GM19324 (cell line): Measurements from ENCODE around the gene SLC25A26.
"Not testable (repeated sequence)": the region's sequence is repeated elsewhere in the genome, so short reads cannot be mapped to it uniquely, and the experiment has no call there.

Source experiments
- ATAC-seq: cut with Tn5 transposase; IDR thresholded peaks from one replicate; pipeline ENCODE4 v1.9.1; 2021; ENCODE audit warnings: mild to moderate bottlenecking, moderate library complexity; ENCODE audit not compliant: unreplicated experiment, low FRiP score

SLC25A26 gene

DNA sequence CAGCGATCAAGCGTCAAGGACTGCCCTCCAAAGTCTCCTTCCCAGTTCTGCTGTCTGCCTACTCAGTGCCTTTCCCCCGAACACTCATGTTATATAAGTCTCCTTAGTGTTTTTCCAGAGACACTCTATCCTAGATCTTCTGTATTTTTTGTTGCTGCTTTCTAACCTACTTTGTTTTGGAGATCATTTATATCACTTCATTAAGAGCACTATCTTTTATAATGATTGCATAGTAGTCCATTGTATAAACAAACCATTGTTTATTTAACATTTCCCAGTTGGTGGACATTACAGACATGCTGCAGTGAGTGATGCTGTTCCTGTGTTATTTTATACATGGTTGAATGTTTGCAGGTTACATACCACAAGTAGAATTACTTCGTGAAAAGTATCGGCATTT is 47.1 kb downstream of the SLC25A26 start:
- no peak for ATAC-seq

DNA sequence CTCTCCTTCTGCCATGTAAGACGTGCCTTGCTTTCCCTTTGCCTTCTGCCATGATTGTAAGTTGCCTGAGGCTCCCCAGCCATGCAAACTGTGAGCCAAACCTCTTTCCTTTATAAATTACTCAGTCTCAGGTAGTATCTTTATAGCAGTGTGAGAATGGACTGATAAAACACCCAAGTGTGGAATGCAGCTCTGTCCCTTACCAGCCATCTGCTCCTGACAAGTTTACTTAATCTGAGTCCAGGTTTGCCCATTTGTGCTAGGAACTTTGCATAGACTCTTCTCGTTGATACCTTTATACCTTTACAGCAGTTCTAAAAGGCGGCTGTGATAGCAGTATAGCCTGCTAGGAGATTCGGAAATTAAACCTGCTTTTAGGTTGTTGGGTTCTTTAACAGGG is 48.1 kb downstream of the SLC25A26 start:
- no peak for ATAC-seq

- no peak for ATAC-seq
Observed at GRCh38 chr3:66269411-66269810, 48.6 kb downstream of the SLC25A26 start.

GRCh38 chr3:66270288-66270687 is 49.5 kb downstream of the SLC25A26 start:
- ATAC-seq = no peak

- ATAC-seq = no peak
Observed at GRCh38 chr3:66270701-66271100, 49.9 kb downstream of the SLC25A26 start.

- ATAC-seq = no peak
Observed at GRCh38 chr3:66271231-66271630, 50.4 kb downstream of the SLC25A26 start.

GRCh38 chr3:66272016-66272415 is 51.2 kb downstream of the SLC25A26 start:
- no peak for ATAC-seq

- ATAC-seq = not testable (repeated sequence)
Observed at GRCh38 chr3:66274837-66275236, 54.0 kb downstream of the SLC25A26 start.

- no peak for ATAC-seq
Observed at GRCh38 chr3:66276705-66277274, 56.0 kb downstream of the SLC25A26 start.

GRCh38 chr3:66279168-66279567 is 58.4 kb downstream of the SLC25A26 start:
- ATAC-seq = no peak

- no peak for ATAC-seq
Observed at GRCh38 chr3:66280304-66280703, 59.5 kb downstream of the SLC25A26 start.

DNA sequence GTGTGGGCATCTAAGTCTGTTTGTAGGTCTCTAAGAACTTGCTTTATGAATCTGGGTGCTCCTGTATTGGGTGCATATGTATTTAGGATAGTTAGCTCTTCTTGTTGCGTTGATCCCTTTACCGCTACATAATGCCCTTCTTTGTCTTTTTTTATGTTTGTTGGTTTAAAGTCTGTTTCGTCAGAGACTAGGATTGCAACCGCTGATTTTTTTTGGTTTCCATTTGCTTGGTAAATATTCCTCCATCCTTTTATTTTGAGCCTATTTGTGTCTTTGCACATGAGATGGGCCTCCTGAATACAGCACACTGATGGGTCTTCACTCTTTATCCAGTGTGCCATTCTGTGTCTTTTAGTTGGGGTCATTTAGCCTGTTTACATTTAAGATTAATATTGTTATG is 71.1 kb downstream of the SLC25A26 start:
- ATAC-seq = not testable (repeated sequence)

- ATAC-seq = no peak
Observed at GRCh38 chr3:66297260-66297873, 76.6 kb downstream of the SLC25A26 start.

DNA sequence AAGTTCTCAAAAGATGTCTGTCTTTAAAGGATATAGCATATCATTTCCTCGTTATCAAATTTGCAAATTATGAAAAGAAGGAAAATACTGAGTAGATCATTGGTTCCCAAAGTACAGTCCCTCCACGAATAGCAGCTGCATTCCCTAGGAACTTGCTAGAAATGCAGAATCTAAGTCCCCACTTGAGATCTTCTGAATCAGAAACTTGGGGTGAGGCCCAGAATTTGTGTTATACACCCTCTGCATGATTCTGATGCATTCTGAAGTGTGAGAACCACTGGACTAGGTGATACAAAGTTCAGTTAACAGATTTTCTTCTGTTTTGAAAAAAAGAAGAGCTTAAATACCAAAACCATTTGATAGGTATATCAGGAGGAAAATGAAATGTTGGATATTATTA is 77.1 kb downstream of the SLC25A26 start:
- no peak for ATAC-seq

DNA sequence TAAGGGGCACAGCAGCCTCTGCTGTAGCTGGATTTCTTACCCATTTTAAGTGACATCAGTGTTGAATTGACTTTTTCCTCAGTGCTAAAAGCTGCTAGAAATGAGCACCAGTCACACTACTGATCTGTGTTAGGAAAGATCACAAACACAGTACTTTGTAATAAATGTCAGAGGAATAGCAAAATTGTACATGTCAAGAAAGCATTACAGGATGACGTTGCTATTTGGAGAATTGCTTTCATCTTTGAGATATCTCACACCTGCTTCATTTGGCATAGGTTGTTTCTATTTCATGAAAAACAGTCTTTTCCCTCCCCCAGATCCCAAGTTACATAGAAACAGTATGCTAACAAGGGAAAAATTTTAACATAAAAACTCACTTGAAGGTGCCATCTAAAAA is 77.8 kb downstream of the SLC25A26 start:
- no peak for ATAC-seq

DNA sequence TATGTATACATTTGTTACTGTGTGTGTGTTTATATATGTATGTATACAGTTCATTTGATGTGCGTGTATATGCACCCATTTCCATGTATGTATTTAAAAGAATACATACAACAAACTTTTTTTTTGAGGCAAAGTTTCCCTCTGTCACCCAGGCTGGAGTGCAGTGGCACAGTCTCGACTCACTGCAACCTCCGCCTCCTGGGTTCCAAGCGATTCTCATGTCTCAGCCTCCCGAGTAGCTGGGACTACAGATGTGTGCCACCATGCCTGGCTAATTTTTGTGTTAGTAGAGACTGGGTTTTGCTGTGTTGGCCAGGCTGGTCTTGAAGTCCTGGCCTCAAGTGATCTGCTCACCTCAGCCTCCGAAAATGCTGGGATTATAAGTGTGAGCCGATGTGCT is 78.3 kb downstream of the SLC25A26 start:
- not testable (repeated sequence) for ATAC-seq

GRCh38 chr3:66299891-66300290 is 79.1 kb downstream of the SLC25A26 start:
- ATAC-seq = no peak

GRCh38 chr3:66302288-66302687 is 81.5 kb downstream of the SLC25A26 start:
- no peak for ATAC-seq

GRCh38 chr3:66303491-66303901 is 82.7 kb downstream of the SLC25A26 start:
- ATAC-seq = no peak

GRCh38 chr3:66304293-66304692 is 83.5 kb downstream of the SLC25A26 start:
- ATAC-seq = no peak

GRCh38 chr3:66306086-66306485 is 85.3 kb downstream of the SLC25A26 start:
- ATAC-seq = not testable (repeated sequence)

GRCh38 chr3:66306991-66307390 is 86.2 kb downstream of the SLC25A26 start:
- ATAC-seq = not testable (repeated sequence)

DNA sequence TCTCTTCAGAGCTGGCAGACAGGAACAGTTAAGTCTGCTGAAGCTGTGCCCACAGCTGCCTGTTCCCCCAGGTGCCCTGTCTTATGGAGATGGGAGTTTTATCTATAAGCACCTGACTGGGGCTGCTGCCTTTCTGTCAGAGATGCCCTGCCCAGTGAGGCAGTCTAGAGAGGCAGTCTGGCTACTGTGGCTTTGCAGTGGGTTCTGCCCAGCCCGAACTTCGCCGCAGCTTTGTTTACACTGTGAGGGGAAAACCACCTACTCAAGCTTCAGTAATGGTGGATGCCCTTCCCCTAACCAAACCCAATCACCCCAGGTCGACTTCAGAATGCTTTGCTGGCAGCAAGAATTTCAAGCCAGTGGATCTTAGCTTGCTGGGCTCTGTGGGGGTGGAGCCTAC is 91.2 kb downstream of the SLC25A26 start:
- ATAC-seq = no peak
